HG02943 (cell line): ENCODE results near the gene SPATA31C2.
"Not testable (repeated sequence)": the region's sequence is repeated elsewhere in the genome, so short reads cannot be mapped to it uniquely, and the experiment has no call there.

ENCODE experiments used
- ATAC-seq: cut with Tn5 transposase; IDR thresholded peaks from one replicate; pipeline ENCODE4 v1.9.1; 2021; ENCODE audit warnings: mild to moderate bottlenecking, low read depth, moderate library complexity; ENCODE audit not compliant: unreplicated experiment

Gene SPATA31C2

GRCh38 chr9:88138375-88138774 lies at the start of gene SPATA31C2:
TSS of gene SPATA31C2 (minus strand) at chr9:88138475. CDS start at chr9:88138446, 29 bp downstream.
- not testable (repeated sequence) for ATAC-seq

GRCh38 chr9:88187631-88188030 lies 49.4 kb upstream of the SPATA31C2 start:
- ATAC-seq, result no peak

- no peak for ATAC-seq
Observed at GRCh38 chr9:88186495-88187110, 48.3 kb upstream of the SPATA31C2 start.

GRCh38 chr9:88184976-88185375 lies 46.7 kb upstream of the SPATA31C2 start:
- ATAC-seq, result no peak

- no peak for ATAC-seq
Observed at GRCh38 chr9:88183798-88184495, 45.7 kb upstream of the SPATA31C2 start.

GRCh38 chr9:88182501-88182900 lies 44.2 kb upstream of the SPATA31C2 start:
- ATAC-seq, result no peak

GRCh38 chr9:88180081-88180765 lies 41.9 kb upstream of the SPATA31C2 start:
- ATAC-seq, result no peak

- ATAC-seq, result no peak
Observed at GRCh38 chr9:88179062-88179521, 40.8 kb upstream of the SPATA31C2 start.

- no peak for ATAC-seq
Observed at GRCh38 chr9:88178641-88179040, 40.4 kb upstream of the SPATA31C2 start.

- ATAC-seq, result no peak
Observed at GRCh38 chr9:88177371-88177770, 39.1 kb upstream of the SPATA31C2 start.

- ATAC-seq, result no peak
Observed at GRCh38 chr9:88174324-88174723, 36.0 kb upstream of the SPATA31C2 start.

- ATAC-seq, result no peak
Observed at GRCh38 chr9:88173378-88173999, 35.2 kb upstream of the SPATA31C2 start.

- no peak for ATAC-seq
Observed at GRCh38 chr9:88169700-88170099, 31.4 kb upstream of the SPATA31C2 start.

- ATAC-seq, result no peak
Observed at GRCh38 chr9:88168564-88168963, 30.3 kb upstream of the SPATA31C2 start.

- no peak for ATAC-seq
Observed at GRCh38 chr9:88166660-88167059, 28.4 kb upstream of the SPATA31C2 start.

- no peak for ATAC-seq
Observed at GRCh38 chr9:88164850-88165249, 26.6 kb upstream of the SPATA31C2 start.

GRCh38 chr9:88161144-88161543 lies 22.9 kb upstream of the SPATA31C2 start:
- ATAC-seq, result no peak

GRCh38 chr9:88143957-88144625 lies 5.8 kb upstream of the SPATA31C2 start:
- ATAC-seq, result no peak

GRCh38 chr9:88143179-88143578 lies 4.9 kb upstream of the SPATA31C2 start:
- no peak for ATAC-seq

- ATAC-seq, result not testable (repeated sequence)
Observed at GRCh38 chr9:88133552-88133951, 4.7 kb downstream of the SPATA31C2 start.
